SIG-M5 treated with dmso at 0.1 percent for 504 hours (cell line): ENCODE data around the gene EXO1.
A peak's percentile ranks its signal among the peaks of the same experiment; 100 is the strongest.

Experiments
- DNase-seq: peaks from one replicate; lab custom pipeline; 2025; ENCODE audit not compliant: unreplicated experiment; lab: John Stamatoyannopoulos, UW

EXO1 gene

GRCh38 chr1:241888232-241888631 is 40.2 kb downstream of the EXO1 start:
- DNase-seq = no peak

- DNase-seq = no peak
These were observed 43.3 kb downstream of the EXO1 start for GRCh38 chr1:241891296-241891695.

GRCh38 chr1:241894016-241894415 is 46.0 kb downstream of the EXO1 start:
- DNase-seq = no peak

- peak; percentile 45 for DNase-seq
These were observed 47.0 kb downstream of the EXO1 start for GRCh38 chr1:241895013-241895412.

GRCh38 chr1:241896670-241896962 is 48.6 kb downstream of the EXO1 start:
- no peak for DNase-seq

GRCh38 chr1:241899210-241899609 is 51.2 kb downstream of the EXO1 start:
- peak; percentile 49 for DNase-seq

- no peak for DNase-seq
These were observed 52.4 kb downstream of the EXO1 start for GRCh38 chr1:241900381-241900780.

GRCh38 chr1:241902391-241903065 is 54.5 kb downstream of the EXO1 start:
- no peak for DNase-seq

GRCh38 chr1:241916196-241916595 is 68.2 kb downstream of the EXO1 start:
- no peak for DNase-seq

GRCh38 chr1:241917487-241917886 is 69.5 kb downstream of the EXO1 start:
- DNase-seq = no peak

GRCh38 chr1:241918879-241919278 is 70.9 kb downstream of the EXO1 start:
- DNase-seq = peak; percentile 39

- DNase-seq = no peak
These were observed 76.2 kb downstream of the EXO1 start for GRCh38 chr1:241924080-241924808.

GRCh38 chr1:241926141-241926540 is 78.1 kb downstream of the EXO1 start:
- DNase-seq = no peak

- DNase-seq = no peak
These were observed 79.3 kb downstream of the EXO1 start for GRCh38 chr1:241927321-241927720.

- no peak for DNase-seq
These were observed 84.8 kb downstream of the EXO1 start for GRCh38 chr1:241932845-241933244.

- DNase-seq = no peak
These were observed 86.3 kb downstream of the EXO1 start for GRCh38 chr1:241934201-241934848.

- DNase-seq = no peak
These were observed 86.9 kb downstream of the EXO1 start for GRCh38 chr1:241934866-241935265.
